H1 (cell line): ENCODE results near the gene VPS54. TPM values are rescaled to one million over a fixed set of nuclear protein-coding genes. Genes with fewer than 3 reads are reported as not detected.

Experiments
- CHD7 ChIP-seq: fragments of 300-600 bp; sonication (generic); IDR thresholded peaks from 2 replicates; pipeline ENCODE4 v1.7.1; 2012; ENCODE audit warnings: low read length, moderate library complexity, mild to moderate bottlenecking, inconsistent platforms; ENCODE audit not compliant: insufficient replicate concordance
- CTCF ChIP-seq, 3 experiments: IDR thresholded peaks; 1 replicate in 2 of 3; 2 replicates in 1 of 3; pipeline versions ENCODE4 v1.5.1 to v1.6.1; 2011; ENCODE audit warnings: low read length in 3 of 3, mild to moderate bottlenecking in 3 of 3, inconsistent platforms in 2 of 3, low read depth in 1 of 3, moderate library complexity in 1 of 3; ENCODE audit not compliant: insufficient read depth in 1 of 3; ENCODE audit errors: control extremely low read depth in 1 of 3
- EP300 ChIP-seq, 2 experiments: IDR thresholded peaks; 1 replicate in 1 of 2; 2 replicates in 1 of 2; pipeline ENCODE4 v1.6.1; 2011 to 2012; ENCODE audit warnings: low read depth in 2 of 2, low read length in 2 of 2, mild to moderate bottlenecking in 2 of 2, borderline replicate concordance in 1 of 2, inconsistent platforms in 1 of 2, moderate library complexity in 1 of 2
- HDAC2 ChIP-seq, 2 experiments: fragments of 300-600 bp in 1 of 2; sonication (generic) in 1 of 2; IDR thresholded peaks; 2 replicates each; pipeline ENCODE4 v1.6.1; 2011 to 2012; ENCODE audit warnings: low read depth in 2 of 2, low read length in 2 of 2, mild to moderate bottlenecking in 2 of 2, moderate library complexity in 2 of 2, borderline replicate concordance in 1 of 2, inconsistent platforms in 1 of 2
- MAX ChIP-seq: IDR thresholded peaks from 2 replicates; pipeline ENCODE4 v1.6.1; 2012; ENCODE audit warnings: inconsistent platforms
- NANOG ChIP-seq: IDR thresholded peaks from 2 replicates; pipeline ENCODE4 v1.6.1; 2011; ENCODE audit warnings: low read length, low read depth, mild to moderate bottlenecking, inconsistent platforms; ENCODE audit not compliant: insufficient read depth, poor library complexity, severe bottlenecking
- SIX5 ChIP-seq: IDR thresholded peaks from 2 replicates; pipeline ENCODE4 v1.6.1; 2011; ENCODE audit warnings: mild to moderate bottlenecking, low read depth, low read length
- TAF7 ChIP-seq: optimal IDR thresholded peaks from 2 replicates; pipeline ENCODE3; 2011; ENCODE audit warnings: low read depth, mild to moderate bottlenecking, inconsistent platforms, low read length, moderate library complexity, borderline replicate concordance
- polyA plus RNA-seq, 7 experiments: library from polyadenylated mRNA; depleted of rRNA in 3 of 7; stranded (reverse) in 5 of 7; unstranded in 2 of 7; fragments of >200 nt in 5 of 7; fragments of 200-250 nt in 2 of 7; gene quantifications; 1 replicate in 5 of 7; 2 replicates in 1 of 7; 4 replicates in 1 of 7; pipeline versions ENCODE4 v1.2.1 to v1.2.3, GENCODE V29; 2011 to 2013; ENCODE audit warnings: missing spikeins in 2 of 7, mixed read lengths in 2 of 7
- total RNA-seq: library from RNA; stranded (reverse); fragmentation: NEBNext Ultra II Directional; extraction: Animal tissue kit (Norgen Biotek cat#: 25700); gene quantifications from 2 replicates; pipeline ENCODE4 v1.2.1, GENCODE V29; 2021

VPS54 gene
- total and polyA plus RNA-seq, 2 of the 8 experiments (the other 6 are each of a cell fraction or from before 2014, with no cell fraction given), result 3.6 to 13.2 TPM

GRCh38 chr2:64063924-64064331 is 44.7 kb upstream of the VPS54 start (continued):
- no peak for TF ChIP-seq CHD7
- no peak for TF ChIP-seq EP300 (IDR thresholded peaks at IDR 0.05; ENCODE audit: borderline replicate concordance in 1 of 2, low read depth in 2 of 2, low read length in 2 of 2)
- TF ChIP-seq CTCF (IDR thresholded peaks at IDR 0.05; ENCODE audit: control extremely low read depth in 1 of 3, insufficient read depth in 1 of 3, low read depth in 1 of 3, low read length in 3 of 3), result no peak
- no peak for TF ChIP-seq HDAC2 (IDR thresholded peaks at IDR 0.05; ENCODE audit: borderline replicate concordance in 1 of 2, low read depth in 2 of 2, low read length in 2 of 2)
- TF ChIP-seq NANOG, result no peak
- TF ChIP-seq TAF7, result no peak
- no peak for TF ChIP-seq MAX
- TF ChIP-seq SIX5, result no peak
